SK-N-SH treated with all-trans-retinoic acid at 6 μM for 48 hours (cell line): Measurements from ENCODE around the gene FBXO31.

Source experiments
- ATAC-seq: fragments of 200-7000 bp; cut with Tn5 transposase; 3 replicates; pipeline ENCODE4 v1.9.1; 2020; ENCODE audit warnings: mild to moderate bottlenecking, moderate library complexity
- CREB5 ChIP-seq: fragments of 250-450 bp; sonication (Bioruptor Pico); IDR thresholded peaks from 2 replicates; pipeline ENCODE4 v1.5.1; 2020; ENCODE audit warnings: low read depth, mild to moderate bottlenecking, moderate library complexity
- CSRNP3 ChIP-seq: fragments of 250-450 bp; sonication (Bioruptor Pico); IDR thresholded peaks from 2 replicates; pipeline ENCODE4 v1.5.1; 2021; ENCODE audit warnings: mild to moderate bottlenecking, moderate library complexity
- ESRRG ChIP-seq: fragments of 250-450 bp; sonication (Bioruptor Pico); IDR thresholded peaks from 2 replicates; pipeline ENCODE4 v1.6.1; 2021; ENCODE audit warnings: mild to moderate bottlenecking
- GLIS3 ChIP-seq: fragments of 250-450 bp; sonication (Bioruptor Pico); IDR thresholded peaks from 2 replicates; pipeline ENCODE4 v1.5.0; 2020; ENCODE audit warnings: mild to moderate bottlenecking, moderate library complexity
- OSR1 ChIP-seq: fragments of 250-450 bp; sonication (Bioruptor Pico); IDR thresholded peaks from 2 replicates; pipeline ENCODE4 v1.8.0; 2022; ENCODE audit warnings: moderate library complexity, mild to moderate bottlenecking, inconsistent platforms
- PATZ1 ChIP-seq: fragments of 250-450 bp; sonication (Bioruptor Pico); IDR thresholded peaks from 2 replicates; pipeline ENCODE4 v1.8.0; 2020; ENCODE audit warnings: mild to moderate bottlenecking, moderate library complexity, borderline replicate concordance
- PPARA ChIP-seq: fragments of 250-450 bp; sonication (Bioruptor Pico); IDR thresholded peaks from 2 replicates; pipeline ENCODE4 v1.5.0; 2020; ENCODE audit warnings: mild to moderate bottlenecking, borderline replicate concordance
- RARB ChIP-seq: fragments of 250-450 bp; sonication (Bioruptor Pico); IDR thresholded peaks from 2 replicates; pipeline ENCODE4 v1.8.0; 2021; ENCODE audit warnings: mild to moderate bottlenecking, moderate library complexity
- SNAI2 ChIP-seq: fragments of 250-450 bp; sonication (Bioruptor Pico); IDR thresholded peaks from 2 replicates; pipeline ENCODE4 v1.5.0; 2020; ENCODE audit warnings: mild to moderate bottlenecking, moderate library complexity
- TCF4 ChIP-seq: fragments of 250-450 bp; sonication (Bioruptor Pico); IDR thresholded peaks from 2 replicates; pipeline ENCODE4 v1.8.0; 2021; ENCODE audit warnings: mild to moderate bottlenecking, moderate library complexity, borderline replicate concordance
- TOX ChIP-seq: fragments of 250-450 bp; sonication (Bioruptor Pico); IDR thresholded peaks from 2 replicates; pipeline ENCODE4 v1.8.0; 2021; ENCODE audit warnings: mild to moderate bottlenecking, moderate library complexity, borderline replicate concordance
- TSHZ2 ChIP-seq: fragments of 250-450 bp; sonication (Bioruptor Pico); IDR thresholded peaks from 2 replicates; pipeline ENCODE4 v1.5.0; 2020; ENCODE audit warnings: mild to moderate bottlenecking, moderate library complexity
- ZC3H10 ChIP-seq: fragments of 250-450 bp; sonication (Bioruptor Pico); IDR thresholded peaks from 2 replicates; pipeline ENCODE4 v1.5.1; 2021; ENCODE audit warnings: mild to moderate bottlenecking, moderate library complexity
- ZFP3 ChIP-seq: fragments of 250-450 bp; sonication (Bioruptor Pico); IDR thresholded peaks from 2 replicates; pipeline ENCODE4 v1.5.0; 2020; ENCODE audit warnings: mild to moderate bottlenecking, moderate library complexity
- ZFP30 ChIP-seq: fragments of 450-650 bp; formaldehyde crosslinking; IDR thresholded peaks from 2 replicates; pipeline ENCODE4 v1.5.0; 2022; ENCODE audit warnings: mild to moderate bottlenecking, moderate library complexity
- ZNF565 ChIP-seq: fragments of 450-650 bp; formaldehyde crosslinking; conservative IDR thresholded peaks from 2 replicates; pipeline ENCODE4 v1.5.0; 2020; ENCODE audit warnings: low read depth, mild to moderate bottlenecking, moderate library complexity
- ZNF70 ChIP-seq: fragments of 450-650 bp; formaldehyde crosslinking; IDR thresholded peaks from 2 replicates; pipeline ENCODE4 v1.5.0; 2020; ENCODE audit warnings: mild to moderate bottlenecking, moderate library complexity
- ZNF8 ChIP-seq: fragments of 450-650 bp; formaldehyde crosslinking; IDR thresholded peaks from 2 replicates; pipeline ENCODE4 v1.5.0; 2020; ENCODE audit warnings: mild to moderate bottlenecking, moderate library complexity

FBXO31 gene

GRCh38 chr16:87371261-87371866 lies 12.2 kb downstream of the FBXO31 start:
- TF ChIP-seq ZFP3: no peak
- TF ChIP-seq GLIS3 (CRISPR knock-in tag): no peak
- 0 out of 2 replicates have a peak, but pooled peaks have one; percentile 23 for TF ChIP-seq PPARA (CRISPR knock-in tag)
- no peak for TF ChIP-seq TOX (CRISPR knock-in tag)
- TF ChIP-seq RARB (CRISPR knock-in tag): no peak
- TF ChIP-seq ZNF8 (CRISPR knock-in tag): no peak
- TF ChIP-seq TSHZ2: no peak
- TF ChIP-seq ZFP30 (CRISPR knock-in tag): no peak
- peak; percentile 72; the same call in 1 of the 2 replicates for TF ChIP-seq CREB5 (CRISPR knock-in tag)
- TF ChIP-seq SNAI2 (CRISPR knock-in tag): peak; percentile 83
- TF ChIP-seq OSR1 (CRISPR knock-in tag): no peak
- TF ChIP-seq ESRRG (CRISPR knock-in tag): no peak
- TF ChIP-seq ZC3H10 (CRISPR knock-in tag): no peak
- peak; percentile 52; the same call in 1 of the 2 replicates for TF ChIP-seq TCF4 (CRISPR knock-in tag)
- TF ChIP-seq CSRNP3 (CRISPR knock-in tag): no peak
- TF ChIP-seq ZNF70 (CRISPR knock-in tag): peak; percentile 59
- peak; percentile 31; the same call in 1 of the 3 replicates for ATAC-seq

- ATAC-seq: no peak
- TF ChIP-seq PATZ1: no peak
- no peak for TF ChIP-seq RARB (CRISPR knock-in tag)
- no peak for TF ChIP-seq CREB5 (CRISPR knock-in tag)
- no peak for TF ChIP-seq ZNF565 (CRISPR knock-in tag)
- TF ChIP-seq ZFP30 (CRISPR knock-in tag): no peak
- no peak for TF ChIP-seq PPARA (CRISPR knock-in tag)
- TF ChIP-seq ZC3H10 (CRISPR knock-in tag): no peak
- TF ChIP-seq TSHZ2: no peak
- no peak for TF ChIP-seq ZNF70 (CRISPR knock-in tag)
These were observed 13.5 kb downstream of the FBXO31 start for GRCh38 chr16:87369796-87370719.
